PC-3 (cell line): Measurements from ENCODE around the gene TTLL7. TPM values are rescaled to one million over a fixed set of nuclear protein-coding genes. Genes with fewer than 3 reads are reported as not detected.

ENCODE experiments used
- ATAC-seq: fragments of 200-7000 bp; cut with Tn5 transposase; 2 replicates; pipeline ENCODE4 v1.9.1; 2020; ENCODE audit warnings: mild to moderate bottlenecking, moderate library complexity
- BruUV-seq: library from RNA; stranded (reverse); fragments of 400-500 nt; replicated peaks from 2 replicates; lab custom pipeline; 2021; lab: Mats Ljungman, UMichigan
- CTCF ChIA-PET: fragments of 300-600 bp; sonication (Branson Sonifier 250); formaldehyde crosslinking; loops from one replicate; lab custom pipeline; 2022; ENCODE audit warnings: antibody characterized with exemption; lab: Charles Lee
- POLR2A ChIA-PET: fragments of 300-600 bp; sonication (Branson Sonifier 250); formaldehyde crosslinking; loops from one replicate; lab custom pipeline; 2022; ENCODE audit warnings: antibody characterized with exemption; ENCODE audit not compliant: unreplicated experiment; lab: Charles Lee
- DNase-seq: peaks from one replicate; pipeline ENCODE4 v3.0.0-alpha.2; 2015
- H2AFZ ChIP-seq: fragments of 300-600 bp; sonication (generic); 2 replicates; pipeline ENCODE4 v1.6.0; 2016; ENCODE audit warnings: antibody characterized with exemption, low read length
- H3F3A ChIP-seq: fragments of 300-600 bp; sonication (generic); one replicate; pipeline ENCODE4 v1.6.0; 2017; ENCODE audit warnings: antibody characterized with exemption, low read length, control low read depth, mild to moderate bottlenecking; ENCODE audit not compliant: unreplicated experiment
- H3K27ac ChIP-seq: fragments of 300-600 bp; sonication (generic); 2 replicates; pipeline ENCODE4 v1.5.1; 2016; ENCODE audit warnings: mild to moderate bottlenecking, low read length
- H3K27me3 ChIP-seq: fragments of 300-600 bp; sonication (generic); 2 replicates; pipeline ENCODE4 v1.6.1; 2016; ENCODE audit warnings: low read length, mixed read lengths
- H3K36me3 ChIP-seq: fragments of 300-600 bp; sonication (generic); 2 replicates; pipeline ENCODE4 v1.6.1; 2016; ENCODE audit warnings: low read depth, mixed run types, low read length, mixed read lengths
- H3K4me1 ChIP-seq: fragments of 300-600 bp; sonication (generic); 2 replicates; pipeline ENCODE4 v1.5.1; 2016; ENCODE audit warnings: low read length; ENCODE audit not compliant: insufficient read depth
- H3K4me2 ChIP-seq: fragments of 300-600 bp; sonication (generic); 2 replicates; pipeline ENCODE4 v1.6.0; 2016; ENCODE audit warnings: low read length
- H3K4me3 ChIP-seq: fragments of 300-600 bp; sonication (generic); 2 replicates; pipeline ENCODE4 v1.5.1; 2016; ENCODE audit warnings: mild to moderate bottlenecking, low read length, mixed read lengths
- H3K79me2 ChIP-seq: fragments of 300-600 bp; sonication (generic); 2 replicates; pipeline ENCODE4 v1.6.1; 2017; ENCODE audit warnings: low read length, mixed read lengths
- H3K9ac ChIP-seq: fragments of 300-600 bp; sonication (generic); 2 replicates; pipeline ENCODE4 v1.6.0; 2016; ENCODE audit warnings: mild to moderate bottlenecking, low read length
- H3K9me2 ChIP-seq: fragments of 300-600 bp; sonication (generic); replicated peaks from 2 replicates; pipeline ENCODE4 v1.6.1; 2016; ENCODE audit warnings: mixed run types, low read length, mixed read lengths
- H3K9me3 ChIP-seq: fragments of 300-600 bp; sonication (generic); 2 replicates; pipeline ENCODE4 v1.6.1; 2016; ENCODE audit warnings: low read length, mixed read lengths
- H4K20me1 ChIP-seq: fragments of 300-600 bp; sonication (generic); 2 replicates; pipeline ENCODE4 v1.6.1; 2016; ENCODE audit warnings: low read length, mixed read lengths
- EZH2 ChIP-seq: fragments of 300-600 bp; sonication (generic); IDR thresholded peaks from one replicate; pipeline ENCODE4 v1.6.1; 2017; ENCODE audit warnings: antibody characterized with exemption, mild to moderate bottlenecking, low read length; ENCODE audit not compliant: unreplicated experiment
- EZH2phosphoT487 ChIP-seq: fragments of 300-600 bp; sonication (generic); IDR thresholded peaks from 2 replicates; pipeline ENCODE4 v1.6.1; 2018; ENCODE audit warnings: mild to moderate bottlenecking, antibody characterized with exemption, low read length, borderline replicate concordance
- intact Hi-C: fragments of 100-400 bp; cut with micrococcal nuclease; formaldehyde crosslinking; loops from 2 replicates; pipeline ENCODE4 v1.9.0; 2023
- total RNA-seq: library from RNA; depleted of rRNA; stranded (reverse); fragments of >200 nt; gene quantifications from 2 replicates; pipeline ENCODE4 v1.2.3, GENCODE V29; 2014
- TF ChIP-seq, protein P1 (sequence below): fragments of 300-600 bp; sonication (generic); conservative IDR thresholded peaks from 2 replicates; pipeline ENCODE4 v1.5.1; 2017; ENCODE audit warnings: antibody characterized with exemption, low read depth, mild to moderate bottlenecking, low read length

Gene TTLL7
- total RNA-seq, 1 experiment from 2014 or later = 3.8 TPM

DNA sequence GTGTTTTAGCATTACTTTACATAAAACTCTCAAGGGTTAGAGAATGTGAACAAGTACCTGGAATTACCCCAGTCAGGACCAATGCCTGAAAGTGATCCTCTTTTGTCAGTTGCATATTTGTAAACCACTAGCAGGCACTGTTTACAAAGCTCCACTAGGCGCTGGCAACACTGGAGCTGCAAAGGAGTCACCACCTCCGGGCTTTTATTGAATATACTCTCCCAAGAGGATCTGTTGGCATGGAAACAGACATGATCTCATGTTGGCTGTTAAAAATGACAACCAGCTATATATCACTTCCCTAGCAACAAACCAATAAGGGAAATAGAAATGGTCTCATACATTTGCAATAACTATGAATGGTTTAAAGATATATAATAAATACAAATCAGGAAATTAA, 116.0 kb downstream of the TTLL7 start:
- BruUV-seq = no TSS peak
- intact Hi-C loops = loop anchor here (2.0 kb wide), 1 partner anchor 18 kb away; no protein-coding TSS in a partner anchor
- peak overlapping the region; percentile 20; the same call in 1 of the 2 replicates for H3K4me2 ChIP-seq
- H3K4me1 ChIP-seq = peaks cover 8% of the 10 kb centered on the region
- H3K9me3 ChIP-seq = no peaks in the 10 kb centered on the region
- H3F3A ChIP-seq = no peaks in the 10 kb centered on the region
- no peak overlapping the region for H3K27ac ChIP-seq
- no peaks in the 10 kb centered on the region for H4K20me1 ChIP-seq
- H3K9me2 ChIP-seq = no peaks in the 10 kb centered on the region
- H3K4me3 ChIP-seq = no peak overlapping the region
- DNase-seq = peak; percentile 90
- peak; percentile 99 for ATAC-seq
- no peaks in the 10 kb centered on the region for H3K79me2 ChIP-seq
- CTCF ChIA-PET = interaction anchor here (0.6 kb wide), 2 partner anchors 22 to 87 kb away, joined by 3 to 10 read pairs; no protein-coding TSS in a partner anchor
- TF ChIP-seq, protein P1, sequence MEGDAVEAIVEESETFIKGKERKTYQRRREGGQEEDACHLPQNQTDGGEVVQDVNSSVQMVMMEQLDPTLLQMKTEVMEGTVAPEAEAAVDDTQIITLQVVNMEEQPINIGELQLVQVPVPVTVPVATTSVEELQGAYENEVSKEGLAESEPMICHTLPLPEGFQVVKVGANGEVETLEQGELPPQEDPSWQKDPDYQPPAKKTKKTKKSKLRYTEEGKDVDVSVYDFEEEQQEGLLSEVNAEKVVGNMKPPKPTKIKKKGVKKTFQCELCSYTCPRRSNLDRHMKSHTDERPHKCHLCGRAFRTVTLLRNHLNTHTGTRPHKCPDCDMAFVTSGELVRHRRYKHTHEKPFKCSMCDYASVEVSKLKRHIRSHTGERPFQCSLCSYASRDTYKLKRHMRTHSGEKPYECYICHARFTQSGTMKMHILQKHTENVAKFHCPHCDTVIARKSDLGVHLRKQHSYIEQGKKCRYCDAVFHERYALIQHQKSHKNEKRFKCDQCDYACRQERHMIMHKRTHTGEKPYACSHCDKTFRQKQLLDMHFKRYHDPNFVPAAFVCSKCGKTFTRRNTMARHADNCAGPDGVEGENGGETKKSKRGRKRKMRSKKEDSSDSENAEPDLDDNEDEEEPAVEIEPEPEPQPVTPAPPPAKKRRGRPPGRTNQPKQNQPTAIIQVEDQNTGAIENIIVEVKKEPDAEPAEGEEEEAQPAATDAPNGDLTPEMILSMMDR = peak; percentile 78
- TF ChIP-seq EZH2phosphoT487 = no peak
- no peaks in the 10 kb centered on the region for H3K27me3 ChIP-seq
- H3K9ac ChIP-seq = no peak overlapping the region
- no peaks in the 10 kb centered on the region for H3K36me3 ChIP-seq
- H2AFZ ChIP-seq = no peak overlapping the region
- POLR2A ChIA-PET = no interaction called here

DNA sequence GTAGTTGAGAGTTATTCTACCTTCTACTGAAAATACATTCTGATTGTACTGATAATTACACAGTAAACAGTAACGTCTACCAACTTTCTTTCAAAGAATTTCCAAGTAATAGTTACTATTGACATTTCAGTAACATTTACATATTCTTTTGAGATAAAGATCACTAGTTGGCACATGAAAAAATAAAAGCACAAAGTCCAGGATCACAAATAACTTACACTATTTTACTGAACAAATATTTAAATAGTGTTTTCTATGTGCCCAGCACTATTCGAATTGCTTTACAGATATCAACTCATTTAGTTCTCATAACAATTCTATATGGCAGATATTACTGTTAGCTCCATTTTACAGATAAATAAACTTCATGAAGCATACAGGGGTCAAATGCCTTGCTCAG, 126.4 kb downstream of the TTLL7 start:
- Histone ChIP-seq H3K9ac (no peak overlapping the region), H3K27me3 (no peaks in the 10 kb centered on the region), H3K4me1 (no peaks in the 10 kb centered on the region), H3F3A (no peaks in the 10 kb centered on the region), H2AFZ (no peak overlapping the region), H3K4me2 (no peak overlapping the region), H3K4me3 (no peak overlapping the region), H3K36me3 (no peaks in the 10 kb centered on the region), H4K20me1 (no peaks in the 10 kb centered on the region), H3K79me2 (no peaks in the 10 kb centered on the region), H3K9me2 (no peaks in the 10 kb centered on the region), H3K27ac (no peak overlapping the region), H3K9me3 (no peaks in the 10 kb centered on the region)
- ChIA-PET POLR2A (no interaction called here), CTCF (no interaction called here)
- ATAC-seq (no peak), DNase-seq (no peak)
- BruUV-seq = no TSS peak
- no peak for TF ChIP-seq EZH2phosphoT487
- TF ChIP-seq, protein P1 = no peak
- no peak for TF ChIP-seq EZH2
- intact Hi-C loops = no loop called here

DNA sequence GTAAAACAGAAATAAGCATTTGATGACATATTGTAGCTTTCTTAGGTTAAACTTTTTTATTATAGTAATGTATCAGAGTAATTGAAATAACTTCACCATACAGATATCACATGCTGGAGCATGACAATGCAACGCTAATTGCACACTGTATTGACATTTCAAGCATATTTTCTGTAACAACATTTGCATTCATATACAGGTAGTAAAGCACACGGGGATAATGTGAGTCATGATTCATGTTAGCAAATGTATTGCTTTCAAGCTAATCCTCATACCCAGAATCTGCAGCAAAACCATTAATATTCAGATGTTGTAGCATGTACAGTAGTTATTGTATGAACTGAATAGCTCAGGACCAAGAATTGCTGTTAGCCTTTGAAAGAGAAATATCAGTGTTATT, 133.9 kb downstream of the TTLL7 start:
- intact Hi-C loops = no loop called here
- no peaks in the 10 kb centered on the region for H3K9me2 ChIP-seq
- no peak overlapping the region for H3K4me2 ChIP-seq
- no peaks in the 10 kb centered on the region for H3K27me3 ChIP-seq
- no peaks in the 10 kb centered on the region for H3F3A ChIP-seq
- TF ChIP-seq EZH2 = no peak
- TF ChIP-seq EZH2phosphoT487 = no peak
- TF ChIP-seq, protein P1 = no peak
- ChIA-PET CTCF (no interaction called here), POLR2A (no interaction called here)
- H3K4me1 ChIP-seq = peaks cover 7% of the 10 kb centered on the region; the same call in 1 of the 2 replicates
- no peak overlapping the region for H3K9ac ChIP-seq
- H2AFZ ChIP-seq = no peak overlapping the region
- BruUV-seq = no TSS peak
- H3K27ac ChIP-seq = no peak overlapping the region
- no peaks in the 10 kb centered on the region for H3K9me3 ChIP-seq
- DNase-seq = no peak
- H3K36me3 ChIP-seq = no peaks in the 10 kb centered on the region
- H4K20me1 ChIP-seq = no peaks in the 10 kb centered on the region
- ATAC-seq = no peak
- H3K79me2 ChIP-seq = no peaks in the 10 kb centered on the region
- H3K4me3 ChIP-seq = no peak overlapping the region
